ENCODE results near the gene EPB41L2. TPM values are rescaled to one million over a fixed set of nuclear protein-coding genes. Genes with fewer than 3 reads are reported as not detected.
"Not testable (repeated sequence)": the region's sequence is repeated elsewhere in the genome, so short reads cannot be mapped to it uniquely, and the experiment has no call there.

EPB41L2 gene
- total RNA-seq = 211 TPM
- long read RNA-seq, partial matches to known transcripts = 33 of 54 reads
- long read RNA-seq, other reads (novel, unspliced or antisense) = 18 of 54 reads

- DNase-seq (ENCODE audit: low spot score) = peak; percentile 95
These were observed at the start of gene EPB41L2 for GRCh38 chr6:131063028-131063763. EPB41L2 (minus strand) TSS chr6:131063245; CDS start chr6:130956485, 106,760 bp downstream.

- DNase-seq (ENCODE audit: low spot score) = no peak
These were observed 49.2 kb upstream of the EPB41L2 start for GRCh38 chr6:131112249-131112648.

- no peak for DNase-seq (ENCODE audit: low spot score)
These were observed 44.1 kb upstream of the EPB41L2 start for GRCh38 chr6:131107151-131107550.

- DNase-seq (ENCODE audit: low spot score) = no peak
These were observed 40.9 kb upstream of the EPB41L2 start for GRCh38 chr6:131103901-131104300.

GRCh38 chr6:131103296-131103695 is 40.3 kb upstream of the EPB41L2 start:
- DNase-seq (ENCODE audit: low spot score) = no peak

GRCh38 chr6:131101911-131102680 is 39.1 kb upstream of the EPB41L2 start:
- DNase-seq (ENCODE audit: low spot score) = no peak

- no peak for DNase-seq (ENCODE audit: low spot score)
These were observed 33.7 kb upstream of the EPB41L2 start for GRCh38 chr6:131096786-131097185.

GRCh38 chr6:131093334-131093733 is 30.3 kb upstream of the EPB41L2 start:
- DNase-seq (ENCODE audit: low spot score) = no peak

- DNase-seq (ENCODE audit: low spot score) = not testable (repeated sequence)
These were observed 28.9 kb upstream of the EPB41L2 start for GRCh38 chr6:131091944-131092343.

- not testable (repeated sequence) for DNase-seq (ENCODE audit: low spot score)
These were observed 27.3 kb upstream of the EPB41L2 start for GRCh38 chr6:131090339-131090738.

GRCh38 chr6:131084982-131085381 is 21.9 kb upstream of the EPB41L2 start:
- DNase-seq (ENCODE audit: low spot score) = no peak

GRCh38 chr6:131083687-131084086 is 20.6 kb upstream of the EPB41L2 start:
- DNase-seq (ENCODE audit: low spot score) = no peak

- no peak for DNase-seq (ENCODE audit: low spot score)
These were observed 19.3 kb upstream of the EPB41L2 start for GRCh38 chr6:131082335-131082734.

- DNase-seq (ENCODE audit: low spot score) = no peak
These were observed 17.0 kb upstream of the EPB41L2 start for GRCh38 chr6:131080084-131080483.

GRCh38 chr6:131073577-131073976 is 10.5 kb upstream of the EPB41L2 start:
- DNase-seq (ENCODE audit: low spot score) = no peak

- no peak for DNase-seq (ENCODE audit: low spot score)
These were observed 7.0 kb upstream of the EPB41L2 start for GRCh38 chr6:131070061-131070460.

GRCh38 chr6:131068165-131068564 is 5.1 kb upstream of the EPB41L2 start:
- DNase-seq (ENCODE audit: low spot score) = no peak

- no peak for DNase-seq (ENCODE audit: low spot score)
These were observed 4.5 kb upstream of the EPB41L2 start for GRCh38 chr6:131067521-131067920.

- no peak for DNase-seq (ENCODE audit: low spot score)
These were observed 2.8 kb upstream of the EPB41L2 start for GRCh38 chr6:131065824-131066171.

- DNase-seq (ENCODE audit: low spot score) = no peak
These were observed 2.2 kb upstream of the EPB41L2 start for GRCh38 chr6:131065112-131065823.

GRCh38 chr6:131063764-131064272 is 773 bp upstream of the EPB41L2 start:
- no peak for DNase-seq (ENCODE audit: low spot score)
